ENCODE results near the gene MYH7.

The MYH7 gene

GRCh38 chr14:23470947-23471346 lies 35.5 kb upstream of the MYH7 start:
- TF ChIP-seq, protein P1, sequence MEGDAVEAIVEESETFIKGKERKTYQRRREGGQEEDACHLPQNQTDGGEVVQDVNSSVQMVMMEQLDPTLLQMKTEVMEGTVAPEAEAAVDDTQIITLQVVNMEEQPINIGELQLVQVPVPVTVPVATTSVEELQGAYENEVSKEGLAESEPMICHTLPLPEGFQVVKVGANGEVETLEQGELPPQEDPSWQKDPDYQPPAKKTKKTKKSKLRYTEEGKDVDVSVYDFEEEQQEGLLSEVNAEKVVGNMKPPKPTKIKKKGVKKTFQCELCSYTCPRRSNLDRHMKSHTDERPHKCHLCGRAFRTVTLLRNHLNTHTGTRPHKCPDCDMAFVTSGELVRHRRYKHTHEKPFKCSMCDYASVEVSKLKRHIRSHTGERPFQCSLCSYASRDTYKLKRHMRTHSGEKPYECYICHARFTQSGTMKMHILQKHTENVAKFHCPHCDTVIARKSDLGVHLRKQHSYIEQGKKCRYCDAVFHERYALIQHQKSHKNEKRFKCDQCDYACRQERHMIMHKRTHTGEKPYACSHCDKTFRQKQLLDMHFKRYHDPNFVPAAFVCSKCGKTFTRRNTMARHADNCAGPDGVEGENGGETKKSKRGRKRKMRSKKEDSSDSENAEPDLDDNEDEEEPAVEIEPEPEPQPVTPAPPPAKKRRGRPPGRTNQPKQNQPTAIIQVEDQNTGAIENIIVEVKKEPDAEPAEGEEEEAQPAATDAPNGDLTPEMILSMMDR (IDR thresholded peaks at IDR 0.05; ENCODE audit: insufficient read depth, missing control alignments) = no peak
- no peak for FAIRE-seq
- no peak for DNase-seq (ENCODE audit: insufficient read length, low spot score)

GRCh38 chr14:23469906-23470403 lies 34.5 kb upstream of the MYH7 start:
- DNase-seq (ENCODE audit: insufficient read length, low spot score) (no peak), FAIRE-seq (no peak)
- TF ChIP-seq, protein P1 (IDR thresholded peaks at IDR 0.05; ENCODE audit: insufficient read depth, missing control alignments) = no peak

DNA sequence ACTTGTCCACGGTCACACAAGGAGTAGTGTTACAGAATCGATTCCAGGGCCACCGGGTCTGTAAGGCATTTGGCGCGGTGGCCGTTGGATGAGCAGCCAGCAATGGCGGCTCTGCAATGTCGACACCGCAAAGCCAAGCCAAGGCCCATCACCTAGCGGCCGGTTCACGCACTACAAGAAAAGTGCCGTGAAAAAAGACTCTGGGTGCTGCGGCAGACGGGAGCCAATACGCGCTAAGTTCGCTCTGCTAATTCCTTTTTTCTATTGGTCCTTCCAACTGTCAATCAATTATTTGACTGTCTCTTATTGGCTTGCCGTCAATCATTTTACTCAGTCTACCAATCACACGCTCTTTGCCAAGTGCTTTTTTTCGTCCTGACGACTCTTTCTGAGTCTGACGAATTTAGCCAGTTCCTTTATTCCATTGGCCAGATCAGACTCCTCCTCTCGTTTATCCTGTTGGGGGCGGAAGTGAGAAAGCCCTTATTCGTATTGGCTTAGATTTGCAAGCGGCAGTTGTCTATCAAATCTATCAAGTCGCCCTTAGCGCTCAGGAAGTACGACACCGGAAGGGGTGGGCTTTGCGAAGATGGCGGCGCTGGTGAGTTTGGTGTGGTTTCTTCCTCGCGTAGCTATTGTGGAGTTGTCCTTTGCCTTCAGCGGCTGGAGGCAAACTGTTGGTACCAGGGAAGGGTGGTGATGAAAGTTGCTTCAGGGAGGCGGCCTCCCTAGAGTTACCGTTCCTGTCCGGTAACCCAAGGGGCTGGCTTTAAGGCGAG lies 33.9 kb upstream of the MYH7 start, which contains the start of gene NGDN:
NGDN (plus strand) TSS at position 577 of the 779 bp plus-strand sequence; CDS start at position 590, 13 bp downstream.
- DNase-seq (ENCODE audit: insufficient read length, low spot score) (peak; percentile 69), FAIRE-seq (peak; percentile 92)
- TF ChIP-seq, protein P1 (IDR thresholded peaks at IDR 0.05; ENCODE audit: insufficient read depth, missing control alignments) = peak; percentile 15

DNA sequence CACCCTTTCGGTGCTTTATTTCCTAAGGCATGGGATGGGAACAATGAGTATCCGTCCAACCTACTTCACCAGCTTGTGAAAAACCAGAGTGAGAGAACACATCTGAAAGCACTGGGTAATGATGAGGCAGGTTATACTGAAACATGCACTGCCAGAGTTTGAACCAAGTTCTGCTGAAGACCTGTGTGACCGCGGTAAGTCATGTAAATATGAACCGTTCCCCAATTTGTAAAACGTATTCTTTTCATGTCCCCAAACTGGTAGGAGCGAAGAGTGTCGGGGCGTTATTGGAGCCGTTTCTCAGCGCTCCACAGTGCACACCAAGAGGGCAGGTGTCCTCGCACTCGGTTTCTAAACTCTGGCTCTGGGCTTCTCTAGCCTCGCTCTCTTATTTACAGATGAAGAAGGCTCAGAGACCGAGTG lies 33.3 kb upstream of the MYH7 start:
- DNase-seq (ENCODE audit: insufficient read length, low spot score) = no peak
- no peak for FAIRE-seq
- TF ChIP-seq, protein P1 (IDR thresholded peaks at IDR 0.05; ENCODE audit: insufficient read depth, missing control alignments) = no peak

- no peak for FAIRE-seq
- no peak for DNase-seq (ENCODE audit: insufficient read length, low spot score)
- TF ChIP-seq, protein P1 (IDR thresholded peaks at IDR 0.05; ENCODE audit: insufficient read depth, missing control alignments) = no peak
Observed at GRCh38 chr14:23465261-23465660, 29.8 kb upstream of the MYH7 start.

DNA sequence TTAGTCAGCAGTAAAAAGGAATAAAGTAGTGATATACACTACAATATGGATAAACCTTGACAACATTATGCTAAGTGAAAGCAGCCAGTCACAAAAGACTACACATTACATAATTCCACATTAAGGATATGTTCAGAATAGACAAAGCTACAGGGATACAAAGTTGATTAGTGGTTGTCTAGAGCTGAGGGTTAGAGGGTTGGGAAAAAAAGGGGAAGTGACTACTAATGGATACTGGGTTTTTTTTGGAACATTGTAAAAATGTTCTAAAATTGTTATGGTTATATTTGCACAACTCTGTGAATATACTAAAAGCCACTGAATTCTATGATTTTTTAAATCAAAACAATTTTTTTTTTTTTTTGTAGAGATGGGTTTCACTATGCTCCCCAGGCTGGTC lies 29.2 kb upstream of the MYH7 start:
- DNase-seq (ENCODE audit: insufficient read length, low spot score) (no peak), FAIRE-seq (no peak)
- TF ChIP-seq, protein P1 (IDR thresholded peaks at IDR 0.05; ENCODE audit: insufficient read depth, missing control alignments) = no peak

GRCh38 chr14:23460960-23461359 lies 25.5 kb upstream of the MYH7 start:
- no peak for FAIRE-seq
- TF ChIP-seq, protein P1 (IDR thresholded peaks at IDR 0.05; ENCODE audit: insufficient read depth, missing control alignments) = no peak
- no peak for DNase-seq (ENCODE audit: insufficient read length, low spot score)
